VCaP (cell line): ENCODE data around the gene MYO1E.

ENCODE experiments used
- H3K27ac ChIP-seq: fragments of 450-650 bp; 2 replicates; pipeline ENCODE4 v1.5.1; 2017
- TF ChIP-seq, protein P1 (sequence below): fragments of 450-650 bp; conservative IDR thresholded peaks from 2 replicates; pipeline ENCODE4 v1.5.1; 2017; ENCODE audit warnings: mild to moderate bottlenecking, moderate library complexity

The MYO1E gene

DNA sequence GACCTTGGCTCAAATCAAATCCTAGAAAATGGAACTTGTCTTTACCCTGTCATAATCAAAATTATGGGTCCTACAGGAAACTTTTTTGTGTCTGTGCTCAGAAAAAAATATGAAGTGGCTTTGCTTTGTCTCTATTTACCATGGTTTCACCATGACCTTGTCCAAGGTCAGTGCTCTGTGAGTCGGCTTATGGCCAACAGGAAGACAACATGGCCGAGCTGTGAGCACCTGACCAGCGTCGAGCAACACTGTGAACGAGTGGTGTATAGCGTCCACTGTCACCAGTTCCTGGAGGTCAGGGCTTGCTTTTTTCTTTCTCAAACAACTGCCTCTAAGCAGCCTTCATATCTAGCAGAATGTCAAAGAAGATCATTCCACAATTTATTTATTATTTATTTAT is 67.9 kb downstream of the MYO1E start:
- TF ChIP-seq, protein P1, sequence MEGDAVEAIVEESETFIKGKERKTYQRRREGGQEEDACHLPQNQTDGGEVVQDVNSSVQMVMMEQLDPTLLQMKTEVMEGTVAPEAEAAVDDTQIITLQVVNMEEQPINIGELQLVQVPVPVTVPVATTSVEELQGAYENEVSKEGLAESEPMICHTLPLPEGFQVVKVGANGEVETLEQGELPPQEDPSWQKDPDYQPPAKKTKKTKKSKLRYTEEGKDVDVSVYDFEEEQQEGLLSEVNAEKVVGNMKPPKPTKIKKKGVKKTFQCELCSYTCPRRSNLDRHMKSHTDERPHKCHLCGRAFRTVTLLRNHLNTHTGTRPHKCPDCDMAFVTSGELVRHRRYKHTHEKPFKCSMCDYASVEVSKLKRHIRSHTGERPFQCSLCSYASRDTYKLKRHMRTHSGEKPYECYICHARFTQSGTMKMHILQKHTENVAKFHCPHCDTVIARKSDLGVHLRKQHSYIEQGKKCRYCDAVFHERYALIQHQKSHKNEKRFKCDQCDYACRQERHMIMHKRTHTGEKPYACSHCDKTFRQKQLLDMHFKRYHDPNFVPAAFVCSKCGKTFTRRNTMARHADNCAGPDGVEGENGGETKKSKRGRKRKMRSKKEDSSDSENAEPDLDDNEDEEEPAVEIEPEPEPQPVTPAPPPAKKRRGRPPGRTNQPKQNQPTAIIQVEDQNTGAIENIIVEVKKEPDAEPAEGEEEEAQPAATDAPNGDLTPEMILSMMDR, result no peak
- H3K27ac ChIP-seq, result no peak overlapping the region

DNA sequence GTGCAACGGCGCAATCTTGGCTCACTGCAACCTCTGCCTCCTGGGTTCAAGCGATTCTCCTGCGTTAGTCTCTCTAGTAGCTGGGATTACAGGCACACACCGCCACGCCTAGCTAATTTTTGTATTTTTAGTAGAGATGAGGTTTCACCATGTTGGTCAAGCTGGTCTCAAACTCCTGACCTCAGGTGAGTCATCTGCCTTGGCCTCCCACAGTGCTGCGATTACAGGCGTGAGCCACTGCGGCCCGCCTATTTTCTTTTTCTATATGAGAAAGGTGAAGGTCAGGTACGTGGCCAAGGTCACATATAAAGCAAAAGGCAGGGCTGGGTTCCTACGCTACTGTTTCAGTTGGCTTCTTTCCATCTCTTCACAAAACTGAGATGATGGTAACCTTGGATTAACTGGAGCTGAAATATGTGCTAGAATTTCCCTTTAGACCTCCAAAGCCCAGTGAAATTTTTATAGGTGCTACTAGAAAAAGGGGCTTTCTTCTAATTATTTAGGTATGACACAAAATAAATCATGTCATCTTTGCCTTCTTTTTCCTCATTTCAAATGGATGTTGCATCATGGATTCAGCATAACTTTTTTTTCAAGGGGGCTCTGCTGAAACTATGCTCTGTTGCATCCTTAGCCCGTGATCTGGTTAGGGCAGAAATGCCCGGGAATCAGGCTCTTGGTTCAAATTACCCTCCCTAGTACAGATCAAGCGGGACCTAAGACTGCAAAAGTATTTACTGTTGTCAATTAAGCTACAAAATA is 68.5 kb downstream of the MYO1E start:
- TF ChIP-seq, protein P1, result no peak
- no peak overlapping the region for H3K27ac ChIP-seq

DNA sequence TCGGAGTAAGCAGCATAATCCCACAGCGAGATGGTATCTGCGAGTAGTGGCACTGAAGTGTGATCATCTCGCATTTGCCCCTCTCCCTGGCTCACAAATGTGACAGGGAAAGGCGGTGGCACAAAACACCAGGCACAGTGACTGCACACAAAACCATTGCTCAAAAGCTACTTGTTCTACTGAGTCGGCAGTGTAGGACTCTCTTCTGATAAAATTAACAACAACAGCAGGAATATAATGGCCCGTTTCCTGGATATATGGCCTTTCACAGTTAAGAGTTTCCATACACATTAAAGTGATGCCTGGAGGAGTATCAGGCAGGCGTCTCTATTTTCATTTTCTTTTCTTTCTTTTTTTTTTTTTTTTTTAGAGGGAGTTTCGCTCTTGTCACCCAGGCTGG is 69.0 kb downstream of the MYO1E start:
- no peak overlapping the region for H3K27ac ChIP-seq
- TF ChIP-seq, protein P1, result no peak

DNA sequence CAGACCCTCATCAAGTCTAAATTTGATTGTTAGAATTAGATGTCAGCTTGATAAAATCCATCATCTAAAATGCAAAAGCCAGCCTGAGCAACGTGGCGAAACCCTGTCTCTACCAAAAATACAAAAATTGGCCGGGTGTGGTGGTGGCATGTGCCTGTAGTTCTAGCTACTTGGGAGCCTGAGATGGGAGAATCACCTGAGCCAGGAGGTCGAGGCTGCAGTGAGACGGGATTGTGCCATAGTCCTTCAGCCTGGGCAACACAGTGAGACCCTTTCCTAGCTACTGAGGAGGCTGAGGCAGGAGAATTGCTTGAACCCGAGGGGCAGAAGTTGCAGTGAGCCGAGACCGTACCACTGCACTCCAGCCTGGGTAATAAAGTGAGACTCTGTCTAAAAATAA is 69.5 kb downstream of the MYO1E start:
- TF ChIP-seq, protein P1, result no peak
- no peak overlapping the region for H3K27ac ChIP-seq

DNA sequence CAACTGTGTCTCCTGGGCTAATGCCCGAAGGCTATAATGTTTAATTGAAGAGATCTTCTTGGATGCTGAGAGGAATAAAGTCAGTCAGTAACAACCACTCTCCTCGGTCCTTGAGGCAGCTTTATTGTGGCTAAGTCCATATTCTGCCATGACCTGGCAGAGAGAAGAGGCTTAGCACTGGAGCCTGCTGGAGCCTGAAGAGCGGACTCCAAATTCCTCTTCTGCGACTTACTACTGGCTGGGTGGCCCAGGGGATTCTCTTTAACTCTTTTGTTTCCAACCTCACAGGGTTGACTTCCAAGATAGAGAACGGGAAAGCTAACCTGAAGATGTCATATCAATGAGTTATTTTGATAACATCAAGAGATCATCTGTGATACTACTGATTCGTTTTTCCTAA is 71.1 kb downstream of the MYO1E start:
- TF ChIP-seq, protein P1, result no peak
- no peak overlapping the region for H3K27ac ChIP-seq

DNA sequence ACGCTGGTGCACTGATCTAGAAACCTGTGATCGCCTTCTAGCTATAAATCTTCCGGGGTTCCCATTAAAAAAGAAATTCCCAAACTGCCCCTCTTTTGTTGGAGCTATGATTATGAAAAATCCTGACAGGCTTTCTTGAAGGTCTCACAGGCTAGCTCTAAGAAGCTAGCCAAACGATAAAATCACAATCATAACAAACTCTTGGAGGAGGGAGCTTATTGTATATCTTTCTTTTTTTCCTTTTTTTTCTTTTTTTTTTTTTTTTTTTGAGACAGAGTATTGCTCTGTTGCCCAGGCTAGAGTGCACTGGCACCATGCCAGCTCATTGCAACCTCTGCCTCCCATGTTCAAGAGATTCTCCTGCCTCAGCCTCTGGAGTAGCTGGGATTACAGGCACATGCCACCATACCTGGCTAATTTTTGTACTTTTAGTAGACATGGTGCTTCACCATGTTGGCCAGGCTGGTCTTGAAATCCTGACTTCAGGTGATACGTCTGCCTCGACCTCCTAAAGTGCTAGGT is 72.0 kb downstream of the MYO1E start:
- H3K27ac ChIP-seq, result no peak overlapping the region
- TF ChIP-seq, protein P1, result no peak

DNA sequence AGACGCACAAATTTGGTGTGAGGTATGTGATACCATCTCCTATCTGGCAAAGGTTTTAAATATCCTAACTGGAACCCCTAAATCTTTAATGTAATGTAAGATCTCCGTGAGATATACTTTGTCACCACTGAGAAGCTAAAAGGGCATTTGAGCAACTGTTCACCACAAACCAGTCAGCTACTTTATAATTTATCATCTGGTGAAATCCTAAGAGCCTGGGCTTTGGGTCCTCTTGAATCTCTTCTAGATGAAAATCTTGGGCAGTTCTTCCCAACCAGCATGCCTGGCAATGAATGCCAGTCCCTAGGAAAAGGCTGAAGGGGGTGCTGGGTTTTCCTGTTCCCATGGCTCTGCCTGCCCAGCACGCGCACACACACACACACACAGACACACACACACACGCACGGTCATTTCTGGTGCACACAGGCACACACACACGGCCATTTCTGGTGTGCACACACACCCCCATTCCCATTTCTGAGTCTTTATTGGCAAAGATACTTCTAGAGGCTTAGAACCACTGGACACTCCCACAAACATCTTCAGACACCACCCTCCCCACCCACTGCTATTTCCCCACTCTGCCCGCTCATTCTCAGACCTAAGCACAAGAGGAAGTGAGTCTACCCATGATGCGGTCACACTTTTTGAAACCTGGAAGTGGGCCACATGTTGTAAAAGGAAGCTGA is 72.6 kb downstream of the MYO1E start:
- H3K27ac ChIP-seq, result no peak overlapping the region
- TF ChIP-seq, protein P1, result no peak
